SKM-1 (cell line): ENCODE measurements around the gene CFAP299.

Experiments
- DNase-seq: peaks from one replicate; lab custom pipeline; 2025; ENCODE audit not compliant: unreplicated experiment; lab: John Stamatoyannopoulos, UW

Gene CFAP299

GRCh38 chr4:81007417-81007816 lies 671.9 kb downstream of the CFAP299 start:
- no peak for DNase-seq
